GM18507 (cell line): Measurements from ENCODE around the gene TMEM164.

Experiments used
- DNase-seq: peaks from one replicate; pipeline ENCODE4 v3.0.0; 2011; ENCODE audit warnings: low read depth; ENCODE audit not compliant: insufficient read length; ENCODE audit errors: extremely low spot score
- FAIRE-seq: peaks from 2 replicates; lab custom pipeline; 2011; peaks lifted over from hg19 to GRCh38; lab: Jason Lieb, UNC

The TMEM164 gene

GRCh38 chrX:110001740-110002299 lies 1.1 kb upstream of the TMEM164 start:
- DNase-seq (no peak), FAIRE-seq (no peak)

- FAIRE-seq: no peak
- DNase-seq: no peak
Measured at GRCh38 chrX:110003167-110004156, 548 bp downstream of the TMEM164 start.

GRCh38 chrX:110004215-110004614 lies 1.3 kb downstream of the TMEM164 start:
- no peak for DNase-seq
- no peak for FAIRE-seq

GRCh38 chrX:110004731-110005369 lies 1.9 kb downstream of the TMEM164 start:
- FAIRE-seq (no peak), DNase-seq (no peak)

GRCh38 chrX:110006161-110006560 lies 3.2 kb downstream of the TMEM164 start:
- FAIRE-seq (no peak), DNase-seq (no peak)

GRCh38 chrX:110006821-110007375 lies 4.0 kb downstream of the TMEM164 start:
- DNase-seq: no peak
- no peak for FAIRE-seq

- no peak for FAIRE-seq
- DNase-seq: no peak
Measured at GRCh38 chrX:110008011-110008635, 5.2 kb downstream of the TMEM164 start.

GRCh38 chrX:110012818-110013485 lies 10.0 kb downstream of the TMEM164 start:
- DNase-seq (no peak), FAIRE-seq (no peak)

- DNase-seq (no peak), FAIRE-seq (no peak)
Measured at GRCh38 chrX:110013968-110014367, 11.1 kb downstream of the TMEM164 start.

GRCh38 chrX:110015032-110015431 lies 12.1 kb downstream of the TMEM164 start:
- DNase-seq (no peak), FAIRE-seq (no peak)

- DNase-seq (no peak), FAIRE-seq (no peak)
Measured at GRCh38 chrX:110015915-110016314, 13.0 kb downstream of the TMEM164 start.

- FAIRE-seq (no peak), DNase-seq (no peak)
Measured at GRCh38 chrX:110020536-110020935, 17.6 kb downstream of the TMEM164 start.

GRCh38 chrX:110021258-110022022 lies 18.5 kb downstream of the TMEM164 start:
- DNase-seq: no peak
- no peak for FAIRE-seq

GRCh38 chrX:110022599-110023448 lies 19.9 kb downstream of the TMEM164 start:
- no peak for FAIRE-seq
- DNase-seq: no peak

GRCh38 chrX:110025395-110025794 lies 22.5 kb downstream of the TMEM164 start:
- FAIRE-seq (no peak), DNase-seq (no peak)

GRCh38 chrX:110026099-110026844 lies 23.4 kb downstream of the TMEM164 start:
- DNase-seq (no peak), FAIRE-seq (no peak)

- DNase-seq (no peak), FAIRE-seq (no peak)
Measured at GRCh38 chrX:110032534-110033147, 29.7 kb downstream of the TMEM164 start.
